Measurements from ENCODE around the gene KATNAL1. TPM values are rescaled to one million over a fixed set of nuclear protein-coding genes. Genes with fewer than 3 reads are reported as not detected.
A peak's percentile ranks its signal among the peaks of the same experiment; 100 is the strongest.

KATNAL1 gene
- total RNA-seq, result 46.9 TPM
- long read RNA-seq, full-length matches to known transcripts, result 20 of 23 reads
- long read RNA-seq, partial matches to known transcripts, result 0 of 23 reads
- long read RNA-seq, other reads (novel, unspliced or antisense), result 3 of 23 reads

DNA sequence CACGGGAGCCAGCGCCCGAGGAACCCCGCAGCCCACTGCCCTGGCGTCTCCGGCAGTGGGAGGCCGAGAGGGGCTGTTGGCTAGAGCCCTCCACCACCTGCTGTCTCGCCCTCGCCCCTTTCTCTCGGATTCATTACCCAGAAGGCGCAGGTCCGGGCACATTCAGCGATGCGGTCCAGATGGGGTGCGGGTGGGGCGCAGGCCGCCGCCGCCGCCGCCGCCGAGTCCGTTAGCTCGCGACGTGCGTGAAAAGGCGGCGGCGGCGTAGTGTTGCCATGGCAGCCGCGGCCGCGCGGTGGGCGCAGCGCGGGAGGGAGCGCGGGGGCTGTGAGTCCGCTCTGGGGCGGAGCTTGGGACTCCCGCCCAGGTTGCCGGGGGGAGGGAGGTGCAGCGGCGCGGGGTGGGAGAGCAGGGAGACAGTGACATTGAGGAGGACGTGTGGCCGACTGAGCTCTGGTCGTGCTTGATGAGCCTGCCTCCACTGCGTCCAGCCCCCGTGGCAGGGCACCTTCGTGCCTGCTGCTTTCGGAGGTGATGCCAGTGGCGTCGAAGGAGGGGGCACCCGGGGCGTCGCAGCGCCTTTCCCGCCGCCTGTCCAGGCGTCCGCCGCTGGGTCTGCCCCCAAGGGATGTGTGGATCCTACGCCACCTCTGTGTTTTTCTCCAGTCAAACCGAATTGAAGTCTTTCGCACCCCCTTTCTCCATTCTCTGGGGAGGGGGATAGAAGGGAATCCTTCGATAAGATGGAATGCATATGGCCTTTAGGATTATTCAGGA lies at the start of gene KATNAL1:
Gene KATNAL1 (minus strand): TSS at position 358 of the 777 bp plus-strand sequence. CDS start 23,774 bp downstream, outside the sequence.
- H3K4me3 ChIP-seq, result peak within 1 kb of the TSS; percentile 89

DNA sequence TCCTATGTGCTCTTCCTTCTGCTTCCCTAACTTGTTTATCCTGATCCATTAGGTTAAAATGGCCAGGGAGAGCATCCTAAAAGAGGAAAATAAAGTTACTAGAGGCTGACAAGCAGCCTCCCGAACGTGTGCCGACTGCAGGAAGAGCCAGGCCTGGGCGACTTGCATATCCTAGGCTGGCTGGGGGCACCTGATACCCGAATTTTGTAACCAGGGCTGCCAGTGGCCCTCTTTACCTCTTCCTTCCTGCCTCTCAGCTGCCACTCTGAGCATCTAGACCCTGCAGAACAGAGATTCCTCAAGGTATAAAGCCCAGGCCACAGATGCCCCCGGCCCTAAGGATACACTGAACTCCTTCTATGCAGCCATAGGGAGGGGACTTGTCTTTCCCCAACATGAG lies 48.5 kb upstream of the KATNAL1 start:
- intact Hi-C loops (cut with micrococcal nuclease), result no loop called here
- Histone ChIP-seq H3K4me1 (peaks cover 9% of the 10 kb centered on the region), H3K9me3 (replicated peaks) (peaks cover 14% of the 10 kb centered on the region), H3K27me3 (ENCODE audit: low read depth) (no peaks in the 10 kb centered on the region), H3K36me3 (no peaks in the 10 kb centered on the region), H3K4me3 (no peak overlapping the region), H3K27ac (replicated peaks) (no peak overlapping the region)
- TF ChIP-seq, protein P1, sequence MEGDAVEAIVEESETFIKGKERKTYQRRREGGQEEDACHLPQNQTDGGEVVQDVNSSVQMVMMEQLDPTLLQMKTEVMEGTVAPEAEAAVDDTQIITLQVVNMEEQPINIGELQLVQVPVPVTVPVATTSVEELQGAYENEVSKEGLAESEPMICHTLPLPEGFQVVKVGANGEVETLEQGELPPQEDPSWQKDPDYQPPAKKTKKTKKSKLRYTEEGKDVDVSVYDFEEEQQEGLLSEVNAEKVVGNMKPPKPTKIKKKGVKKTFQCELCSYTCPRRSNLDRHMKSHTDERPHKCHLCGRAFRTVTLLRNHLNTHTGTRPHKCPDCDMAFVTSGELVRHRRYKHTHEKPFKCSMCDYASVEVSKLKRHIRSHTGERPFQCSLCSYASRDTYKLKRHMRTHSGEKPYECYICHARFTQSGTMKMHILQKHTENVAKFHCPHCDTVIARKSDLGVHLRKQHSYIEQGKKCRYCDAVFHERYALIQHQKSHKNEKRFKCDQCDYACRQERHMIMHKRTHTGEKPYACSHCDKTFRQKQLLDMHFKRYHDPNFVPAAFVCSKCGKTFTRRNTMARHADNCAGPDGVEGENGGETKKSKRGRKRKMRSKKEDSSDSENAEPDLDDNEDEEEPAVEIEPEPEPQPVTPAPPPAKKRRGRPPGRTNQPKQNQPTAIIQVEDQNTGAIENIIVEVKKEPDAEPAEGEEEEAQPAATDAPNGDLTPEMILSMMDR (IDR thresholded peaks at IDR 0.05; ENCODE audit: borderline replicate concordance), result no peak
- DNase-seq, result no peak

More for the DNA sequence above, at the start of gene KATNAL1:
- TF ChIP-seq, protein P1 (IDR thresholded peaks at IDR 0.05; ENCODE audit: borderline replicate concordance), result no peak
- H3K27ac ChIP-seq (replicated peaks), result peak within 1 kb of the TSS; percentile 95
- intact Hi-C loops (cut with micrococcal nuclease), result no loop called here
- H3K4me1 ChIP-seq, result peaks cover 82% of the 10 kb centered on the region
- no peaks in the 10 kb centered on the region for H3K36me3 ChIP-seq
- H3K9me3 ChIP-seq (replicated peaks), result no peaks in the 10 kb centered on the region
- peak; percentile 85 for DNase-seq
- H3K27me3 ChIP-seq (ENCODE audit: low read depth), result no peaks in the 10 kb centered on the region

DNA sequence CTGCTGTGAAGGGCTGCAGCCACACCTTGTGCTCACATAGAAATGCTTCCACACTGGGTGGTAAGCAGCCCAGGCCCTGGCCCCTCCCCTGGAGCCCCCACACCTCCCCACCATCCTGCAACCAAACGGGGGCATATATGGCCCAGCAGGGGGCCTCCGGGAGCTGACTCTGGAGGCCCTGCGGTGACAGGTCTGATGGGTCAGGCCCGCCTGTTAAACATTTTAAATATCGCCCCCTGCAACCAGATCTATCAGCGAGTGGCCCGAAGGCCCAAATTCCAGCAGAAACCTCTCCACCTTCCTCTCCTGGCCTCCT lies 48.0 kb upstream of the KATNAL1 start:
- Histone ChIP-seq H3K4me3 (no peak overlapping the region), H3K27me3 (ENCODE audit: low read depth) (no peaks in the 10 kb centered on the region), H3K27ac (replicated peaks) (no peak overlapping the region), H3K9me3 (replicated peaks) (peaks cover 14% of the 10 kb centered on the region), H3K36me3 (no peaks in the 10 kb centered on the region), H3K4me1 (peaks cover 4% of the 10 kb centered on the region)
- TF ChIP-seq, protein P1 (IDR thresholded peaks at IDR 0.05; ENCODE audit: borderline replicate concordance), result peak; percentile 58
- intact Hi-C loops (cut with micrococcal nuclease), result no loop called here
- no peak for DNase-seq

DNA sequence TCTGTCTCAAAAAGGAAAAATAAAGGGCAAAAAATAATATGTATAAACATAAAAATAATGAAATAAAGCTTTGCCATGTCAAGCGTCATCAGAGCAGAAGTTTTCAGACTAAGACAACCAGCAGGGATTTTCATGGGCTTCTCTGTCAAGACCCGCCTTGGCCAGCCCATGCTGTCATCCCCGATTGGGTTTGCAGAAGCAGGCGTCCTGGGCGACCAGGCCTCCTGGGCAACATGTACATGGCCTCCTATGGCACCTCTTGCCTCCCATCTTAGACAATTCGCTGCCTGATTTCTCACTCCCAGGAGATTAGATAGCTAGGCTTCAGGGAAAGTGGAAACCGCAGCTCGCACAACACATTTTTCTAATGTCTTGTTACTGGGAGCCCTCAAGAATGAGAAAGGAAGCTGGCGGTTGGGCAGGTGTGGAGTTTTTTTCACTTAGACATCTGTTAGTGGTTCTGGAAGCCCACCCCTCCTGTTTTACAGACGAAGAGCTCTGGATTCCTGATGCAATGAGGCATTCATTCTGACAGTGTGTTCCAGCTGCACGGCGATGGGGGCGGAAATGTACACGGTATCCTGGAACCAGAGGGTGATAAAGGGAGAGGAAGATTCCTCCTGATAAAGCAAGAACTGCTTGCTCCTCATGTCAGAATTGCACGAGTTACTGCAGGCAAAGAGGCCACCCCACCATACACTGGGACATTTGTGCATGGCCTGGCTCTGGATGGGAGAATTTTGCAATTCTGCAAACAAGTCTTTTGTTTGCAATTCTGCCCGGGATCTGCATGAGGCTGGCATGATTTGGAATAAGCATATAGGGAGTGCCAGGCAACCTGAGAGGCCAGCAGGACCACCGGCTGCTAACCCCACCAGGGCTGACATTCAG lies 47.4 kb upstream of the KATNAL1 start:
- no peaks in the 10 kb centered on the region for H3K36me3 ChIP-seq
- no peaks in the 10 kb centered on the region for H3K4me1 ChIP-seq
- no peak overlapping the region for H3K4me3 ChIP-seq
- peaks cover 14% of the 10 kb centered on the region for H3K9me3 ChIP-seq (replicated peaks)
- no peak overlapping the region for H3K27ac ChIP-seq (replicated peaks)
- H3K27me3 ChIP-seq (ENCODE audit: low read depth), result no peaks in the 10 kb centered on the region
- DNase-seq, result no peak
- TF ChIP-seq, protein P1 (IDR thresholded peaks at IDR 0.05; ENCODE audit: borderline replicate concordance), result no peak
- intact Hi-C loops (cut with micrococcal nuclease), result no loop called here

DNA sequence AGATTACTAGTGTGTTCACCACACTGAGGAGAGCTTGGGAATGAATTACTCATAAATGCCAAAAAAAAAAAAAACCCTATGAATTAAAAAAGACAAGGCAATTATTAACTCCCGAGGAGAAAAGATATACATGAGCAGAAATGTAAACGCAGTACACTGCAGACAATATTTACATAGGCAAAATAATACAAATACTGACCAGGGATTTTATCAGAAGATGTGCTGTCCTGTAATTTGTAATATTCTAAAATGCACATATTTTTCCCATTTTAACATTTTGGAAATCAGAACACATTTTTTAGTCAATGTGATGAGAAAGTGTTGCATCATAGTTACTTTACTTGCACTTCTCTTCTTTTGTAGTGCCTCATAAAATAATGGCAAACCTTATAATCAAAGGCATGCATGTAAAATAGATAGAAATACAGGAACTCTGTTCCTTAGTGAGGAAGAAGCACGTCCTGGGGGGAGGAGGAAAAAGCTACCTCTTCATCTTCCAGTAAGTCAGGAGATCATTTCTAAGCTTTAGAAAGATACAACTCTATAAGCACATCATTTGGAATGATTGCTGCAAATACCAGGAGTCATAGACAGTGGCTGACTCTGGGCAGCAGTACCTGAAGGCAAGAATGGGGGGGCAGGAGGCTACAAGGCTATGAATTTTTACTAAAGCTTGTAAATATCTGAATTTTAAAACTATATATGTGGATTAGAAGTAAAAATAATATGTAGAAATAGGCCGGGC lies 46.3 kb upstream of the KATNAL1 start:
- H3K27ac ChIP-seq (replicated peaks), result no peak overlapping the region
- no peaks in the 10 kb centered on the region for H3K36me3 ChIP-seq
- no peaks in the 10 kb centered on the region for H3K27me3 ChIP-seq (ENCODE audit: low read depth)
- no peaks in the 10 kb centered on the region for H3K4me1 ChIP-seq
- TF ChIP-seq, protein P1 (IDR thresholded peaks at IDR 0.05; ENCODE audit: borderline replicate concordance), result no peak
- intact Hi-C loops (cut with micrococcal nuclease), result no loop called here
- no peak overlapping the region for H3K4me3 ChIP-seq
- DNase-seq, result no peak
- H3K9me3 ChIP-seq (replicated peaks), result peaks cover 14% of the 10 kb centered on the region

Data from left ventricle myocardium inferior (tissue), 1 donor.